CD4-positive, CD25-positive, alpha-beta regulatory T cell (primary cell): ENCODE data around the gene CENPE. TPM values are rescaled to one million over a fixed set of nuclear protein-coding genes. Genes with fewer than 3 reads are reported as not detected.

Source experiments
- ATAC-seq, 2 donors: fragments of 150-1000 bp; cut with Tn5 transposase; one replicate each; pipeline ENCODE4 v1.10.0; 2021; ENCODE audit warnings: low read depth in 2 of 2, moderate number of reproducible peaks in 2 of 2, moderate library complexity in 1 of 2
- DNase-seq, 3 donors: peaks; one replicate each; pipeline versions ENCODE4 v3.0.0 to v3.0.0-alpha.2; 2012 to 2022; ENCODE audit warnings: mixed read lengths in 1 of 3
- H3K27ac ChIP-seq: one replicate; pipeline ENCODE4 v1.7.0; 2013; ENCODE audit warnings: mild to moderate bottlenecking, low read length; ENCODE audit not compliant: insufficient read depth, poor library complexity, severe bottlenecking
- H3K27me3 ChIP-seq: one replicate; pipeline ENCODE4 v1.7.0; 2013; ENCODE audit warnings: low read length; ENCODE audit not compliant: control insufficient read depth, insufficient read depth
- H3K36me3 ChIP-seq: one replicate; pipeline ENCODE4 v1.7.0; 2013; ENCODE audit warnings: mild to moderate bottlenecking, low read length, moderate library complexity; ENCODE audit not compliant: control insufficient read depth, insufficient read depth
- H3K4me1 ChIP-seq: 2 replicates; pipeline ENCODE4 v1.7.0; 2013; ENCODE audit warnings: mild to moderate bottlenecking, low read length; ENCODE audit not compliant: insufficient read depth, control insufficient read depth, poor library complexity, severe bottlenecking
- H3K4me3 ChIP-seq: one replicate; pipeline ENCODE4 v1.7.0; 2013; ENCODE audit warnings: low read depth, mild to moderate bottlenecking, low read length, moderate library complexity
- H3K9me3 ChIP-seq, 2 experiments: 1 replicate in 1 of 2; 2 replicates in 1 of 2; pipeline ENCODE4 v1.7.0; 2013; ENCODE audit warnings: low read length in 2 of 2, mild to moderate bottlenecking in 1 of 2, moderate library complexity in 1 of 2; ENCODE audit not compliant: control insufficient read depth in 2 of 2
- H3K27ac Mint-ChIP-seq, 3 donors: one replicate each; pipeline ENCODE4 v1.8.0; 2020 to 2022; ENCODE audit warnings: mild to moderate bottlenecking in 3 of 3, mixed read lengths in 3 of 3, moderate library complexity in 2 of 3
- H3K27me3 Mint-ChIP-seq: one replicate; pipeline ENCODE4 v1.8.0; 2022; ENCODE audit warnings: mild to moderate bottlenecking, mixed read lengths
- H3K36me3 Mint-ChIP-seq: one replicate; pipeline ENCODE4 v1.8.0; 2020; ENCODE audit warnings: mixed read lengths
- H3K4me1 Mint-ChIP-seq, 4 donors: one replicate each; pipeline ENCODE4 v1.8.0; 2020 to 2022; ENCODE audit warnings: mixed read lengths in 4 of 4, mild to moderate bottlenecking in 1 of 4
- H3K4me3 Mint-ChIP-seq, 4 donors: one replicate each; pipeline ENCODE4 v1.8.0; 2020 to 2022; ENCODE audit warnings: mild to moderate bottlenecking in 4 of 4, mixed read lengths in 4 of 4, moderate library complexity in 3 of 4
- H3K9me3 Mint-ChIP-seq, 7 donors: one replicate each; pipeline ENCODE4 v1.8.0; 2020 to 2022; ENCODE audit warnings: mixed read lengths in 7 of 7, mild to moderate bottlenecking in 3 of 7, moderate library complexity in 2 of 7
- polyA plus RNA-seq, 4 donors: library from polyadenylated mRNA; unstranded; fragments of 300-500 nt; fragmentation: Illumina TruSeq; gene quantifications; one replicate each; pipeline ENCODE4 v1.2.3, GENCODE V29; 2021
- total RNA-seq: library from RNA; stranded (reverse); gene quantifications from one replicate; pipeline ENCODE4 v1.2.3, GENCODE V29; 2022

CENPE gene
- total and polyA plus RNA-seq, 5 donors from 2014 or later, result 0.46 to 17.7 (median 1.00) TPM

DNA sequence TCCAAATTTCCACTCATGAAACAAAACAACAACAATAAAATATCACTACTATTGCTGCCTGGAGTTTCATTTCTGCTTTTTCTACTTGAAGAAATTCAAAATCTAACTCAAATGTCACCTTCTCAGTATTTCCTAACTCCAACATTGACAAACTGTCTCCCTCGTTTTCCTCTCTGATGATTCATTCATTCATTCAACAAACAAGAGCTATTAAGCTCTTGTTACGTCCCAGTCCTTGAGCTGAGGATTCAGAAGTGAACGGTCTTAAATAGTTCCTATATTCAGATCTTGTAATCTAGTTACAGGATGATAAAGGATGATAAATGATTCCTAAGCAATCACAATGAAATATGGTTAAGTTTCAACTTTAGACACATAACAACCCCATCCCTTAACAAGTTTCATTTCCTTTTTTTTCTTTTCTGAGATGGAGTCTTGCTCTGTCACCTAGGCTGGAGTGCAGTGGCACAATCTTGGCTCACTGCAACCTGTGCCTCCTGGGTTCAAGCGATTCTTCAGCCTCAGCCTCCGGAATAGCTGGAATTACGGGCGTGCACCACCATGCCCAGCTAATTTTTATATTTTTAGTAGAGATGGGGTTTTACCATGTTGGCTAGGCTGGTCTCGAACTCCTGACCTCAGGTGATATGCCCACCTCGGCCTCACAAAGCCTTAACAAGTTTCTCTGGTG, 123.3 kb downstream of the CENPE start:
- Histone ChIP-seq H3K9me3 (no peaks in the 10 kb centered on the region), H3K4me1 (peaks cover 27% of the 10 kb centered on the region), H3K27me3 (no peaks in the 10 kb centered on the region), H3K4me3 (peak overlapping the region; percentile 87), H3K36me3 (no peaks in the 10 kb centered on the region), H3K27ac (no peak overlapping the region)
- Mint-ChIP-seq H3K4me3 (peak overlapping the region; percentile 73 to 98 (median 95)), H3K36me3 (no peaks in the 10 kb centered on the region), H3K9me3 (no peaks in the 10 kb centered on the region), H3K27me3 (no peaks in the 10 kb centered on the region), H3K27ac (peak overlapping the region; percentile 29 to 99 (median 93)), H3K4me1 (peaks cover 25 to 60% (median 39%) of the 10 kb centered on the region in 4 donors)
- DNase-seq (peak in 1 of 3 donors; percentile 12), ATAC-seq (no peak)

DNA sequence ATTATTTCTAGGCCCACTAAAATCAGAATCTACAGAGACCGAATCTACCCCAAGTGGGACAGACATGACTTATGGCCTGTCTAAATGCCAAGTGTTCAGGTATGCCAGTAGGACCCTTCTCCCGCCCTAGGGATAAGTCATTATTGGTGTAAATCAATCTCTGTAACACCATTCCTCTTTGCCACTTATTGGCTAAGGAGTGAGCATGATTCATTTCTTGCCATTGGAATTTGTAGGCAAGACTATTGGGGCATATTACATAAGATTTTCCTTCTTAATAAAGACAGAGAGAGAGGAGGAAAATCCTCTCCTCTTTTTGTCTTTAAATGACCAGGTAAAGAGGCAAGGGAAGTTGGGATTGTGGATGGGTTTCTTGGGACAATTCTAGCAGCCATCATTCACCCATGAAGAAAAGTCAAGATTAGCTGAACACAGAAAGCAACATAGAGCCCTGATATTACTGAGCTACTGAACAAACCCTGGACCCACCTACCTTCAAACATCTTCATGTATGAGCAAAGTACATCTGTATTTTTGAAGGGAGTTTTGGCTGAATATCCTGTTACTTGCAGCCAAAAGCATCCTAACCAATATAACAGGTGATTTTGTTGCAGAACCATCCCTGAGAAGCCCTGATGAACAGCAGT, 124.2 kb downstream of the CENPE start:
- Histone ChIP-seq H3K36me3 (no peaks in the 10 kb centered on the region), H3K27ac (no peak overlapping the region), H3K27me3 (no peaks in the 10 kb centered on the region), H3K4me3 (peak overlapping the region; percentile 87), H3K9me3 (no peaks in the 10 kb centered on the region), H3K4me1 (peaks cover 27% of the 10 kb centered on the region)
- no peaks in the 10 kb centered on the region for H3K27me3 Mint-ChIP-seq
- peaks cover 20 to 55% (median 37%) of the 10 kb centered on the region in 4 donors for H3K4me1 Mint-ChIP-seq
- H3K36me3 Mint-ChIP-seq, result no peaks in the 10 kb centered on the region
- DNase-seq (no peak), ATAC-seq (no peak)
- peak overlapping the region; percentile 46 to 98 (median 82) for H3K4me3 Mint-ChIP-seq
- no peaks in the 10 kb centered on the region for H3K9me3 Mint-ChIP-seq
- peak overlapping the region in 1 of 3 donors; percentile 93 for H3K27ac Mint-ChIP-seq

- Mint-ChIP-seq H3K4me3 (no peak overlapping the region), H3K27ac (no peak overlapping the region), H3K36me3 (peaks cover 12% of the 10 kb centered on the region), H3K4me1 (peaks cover 14 to 22% (median 18%) of the 10 kb centered on the region in 4 donors), H3K27me3 (no peaks in the 10 kb centered on the region), H3K9me3 (no peaks in the 10 kb centered on the region)
- H3K27me3 ChIP-seq, result no peaks in the 10 kb centered on the region
- H3K4me1 ChIP-seq, result no peaks in the 10 kb centered on the region
- H3K9me3 ChIP-seq, result no peaks in the 10 kb centered on the region
- H3K4me3 ChIP-seq, result no peak overlapping the region
- DNase-seq (no peak), ATAC-seq (no peak)
- H3K27ac ChIP-seq, result no peak overlapping the region
- peaks cover 9% of the 10 kb centered on the region for H3K36me3 ChIP-seq
Observed at GRCh38 chr4:103067841-103068547, 130.1 kb downstream of the CENPE start.

DNA sequence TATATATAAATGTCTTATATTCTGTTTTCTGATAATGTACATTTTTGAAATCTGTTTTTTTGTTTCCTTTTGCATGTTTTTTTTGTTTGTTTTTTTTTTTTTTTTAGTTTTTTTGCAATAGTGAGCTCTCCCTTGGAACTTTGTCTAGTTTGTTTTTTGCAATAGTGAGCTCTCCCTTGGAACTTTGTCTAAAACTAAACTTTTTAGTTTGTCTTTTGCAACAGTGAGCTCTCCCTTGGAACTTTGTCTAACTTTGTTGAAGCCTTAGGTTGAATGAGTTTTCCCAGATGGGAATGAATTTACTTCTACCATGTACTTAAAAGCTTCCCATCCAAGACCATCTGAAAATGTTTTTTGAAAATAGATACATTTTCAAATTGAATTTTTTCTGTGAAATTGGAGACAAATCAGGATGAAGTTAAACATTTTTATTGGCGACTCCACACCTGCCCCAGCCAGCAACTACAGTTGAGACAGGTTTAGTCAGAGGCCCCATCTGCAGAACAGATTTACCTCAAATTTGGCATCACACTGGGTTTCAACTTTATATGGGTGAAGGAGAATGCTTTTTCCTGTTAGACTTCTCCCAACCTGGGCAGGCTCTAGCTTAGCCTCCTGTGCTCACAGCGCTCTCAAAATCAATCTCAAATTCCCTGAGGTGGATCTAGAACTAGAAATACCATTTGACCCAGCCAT, 137.5 kb downstream of the CENPE start:
- DNase-seq, result no peak
- ATAC-seq, result no peak
- Histone ChIP-seq H3K4me1 (no peaks in the 10 kb centered on the region), H3K36me3 (peaks cover 3% of the 10 kb centered on the region), H3K9me3 (no peaks in the 10 kb centered on the region), H3K27ac (no peak overlapping the region), H3K27me3 (no peaks in the 10 kb centered on the region), H3K4me3 (no peak overlapping the region)
- Mint-ChIP-seq H3K36me3 (peaks cover 18% of the 10 kb centered on the region), H3K9me3 (no peaks in the 10 kb centered on the region), H3K27me3 (no peaks in the 10 kb centered on the region), H3K4me3 (no peak overlapping the region), H3K27ac (no peak overlapping the region), H3K4me1 (peaks cover 0 to 7% (median 4%) of the 10 kb centered on the region in 4 donors)

Other genes starting within 250 kb of the CENPE start
- gene SLC9B1, start 178.6 kb downstream of the CENPE start, total RNA-seq, result 1.7 TPM
- 1 to 10 TPM; 1.7 to 2.7 (median 2.5) TPM for gene SLC9B1, start 178.6 kb downstream of the CENPE start, polyA plus RNA-seq
- gene SLC9B2, start 121.6 kb downstream of the CENPE start, total RNA-seq, result 24.1 TPM
- 10 to 100 TPM in 3 of 4 donors, 1 to 10 TPM in 1; 9.7 to 17.7 (median 13.1) TPM for gene SLC9B2, start 121.6 kb downstream of the CENPE start, polyA plus RNA-seq
- 14.7 TPM for gene BDH2, start 98.5 kb downstream of the CENPE start, total RNA-seq
- 10 to 100 TPM; 34.9 to 44.6 (median 39.4) TPM for gene BDH2, start 98.5 kb downstream of the CENPE start, polyA plus RNA-seq